IMR-90 (cell line): ENCODE results near the gene FOXQ1. TPM values are rescaled to one million over a fixed set of nuclear protein-coding genes. Genes with fewer than 3 reads are reported as not detected.

Experiments
- ATAC-seq: fragments of 200-7000 bp; cut with Tn5 transposase; 2 replicates; pipeline ENCODE4 v1.9.1; 2020; ENCODE audit warnings: low read depth, mild to moderate bottlenecking, moderate library complexity
- BruUV-seq: library from RNA; stranded (reverse); fragments of 400-500 nt; replicated peaks from 2 replicates; lab custom pipeline; 2021; lab: Mats Ljungman, UMichigan
- CTCF ChIA-PET: fragments of 300-600 bp; formaldehyde crosslinking; extraction: SDS; loops from one replicate; lab custom pipeline; 2021; ENCODE audit warnings: antibody characterized with exemption; lab: Yijun Ruan, JAX
- POLR2A ChIA-PET: fragments of 300-600 bp; sonication (Branson Sonifier 250); formaldehyde crosslinking; loops from one replicate; lab custom pipeline; 2022; ENCODE audit warnings: antibody characterized with exemption; ENCODE audit not compliant: unreplicated experiment; lab: Charles Lee
- DNase-seq: peaks from one replicate; pipeline ENCODE4 v3.0.0; 2013
- H2AFZ ChIP-seq: replicated peaks from 2 replicates; pipeline ENCODE3; 2013; ENCODE audit warnings: low read length, mild to moderate bottlenecking; ENCODE audit not compliant: poor library complexity
- H2AK5ac ChIP-seq: 2 replicates; pipeline ENCODE4 v1.6.1; 2013; ENCODE audit warnings: low read depth, low read length, inconsistent platforms
- H2AK9ac ChIP-seq: replicated peaks from 2 replicates; pipeline ENCODE3; 2013; ENCODE audit warnings: mild to moderate bottlenecking, low read depth, low read length, moderate library complexity; ENCODE audit not compliant: poor library complexity
- H2BK120ac ChIP-seq: 2 replicates; pipeline ENCODE4 v1.6.1; 2013; ENCODE audit warnings: low read depth, low read length, inconsistent platforms
- H2BK15ac ChIP-seq: 3 replicates; pipeline ENCODE4 v1.6.1; 2013; ENCODE audit warnings: low read depth, low read length, inconsistent platforms
- H2BK20ac ChIP-seq: 2 replicates; pipeline ENCODE4 v1.6.1; 2013; ENCODE audit warnings: low read depth, mild to moderate bottlenecking, inconsistent platforms, low read length, moderate library complexity
- H2BK5ac ChIP-seq: 2 replicates; pipeline ENCODE4 v1.6.1; 2013; ENCODE audit warnings: mild to moderate bottlenecking, low read depth, low read length, inconsistent platforms; ENCODE audit not compliant: poor library complexity, severe bottlenecking
- H3K14ac ChIP-seq: replicated peaks from 2 replicates; pipeline ENCODE4 v1.6.1; 2013; ENCODE audit warnings: low read depth, low read length, inconsistent platforms
- H3K18ac ChIP-seq: 2 replicates; pipeline ENCODE4 v1.6.1; 2013; ENCODE audit warnings: low read depth, low read length, control low read depth
- H3K23ac ChIP-seq: 2 replicates; pipeline ENCODE4 v1.6.1; 2013; ENCODE audit warnings: low read depth, low read length, inconsistent platforms
- H3K27ac ChIP-seq: 2 replicates; pipeline ENCODE4 v1.5.1; 2013; ENCODE audit warnings: mild to moderate bottlenecking, control low read depth, low read length; ENCODE audit not compliant: insufficient read depth
- H3K27me3 ChIP-seq: 2 replicates; pipeline ENCODE4 v1.6.1; 2013; ENCODE audit warnings: low read length; ENCODE audit not compliant: control insufficient read depth, insufficient read depth
- H3K36me3 ChIP-seq: 2 replicates; pipeline ENCODE4 v1.6.1; 2013; ENCODE audit warnings: low read length, mixed read lengths; ENCODE audit not compliant: control insufficient read depth, insufficient read depth
- H3K4ac ChIP-seq: 2 replicates; pipeline ENCODE4 v1.6.1; 2013; ENCODE audit warnings: low read depth, low read length, inconsistent platforms
- H3K4me1 ChIP-seq: 2 replicates; pipeline ENCODE4 v1.6.1; 2013; ENCODE audit warnings: low read length, mixed read lengths; ENCODE audit not compliant: control insufficient read depth, insufficient read depth
- H3K4me2 ChIP-seq: 2 replicates; pipeline ENCODE4 v1.6.1; 2013; ENCODE audit warnings: low read depth, mild to moderate bottlenecking, control low read depth, low read length, moderate library complexity
- H3K4me3 ChIP-seq: 2 replicates; pipeline ENCODE4 v1.5.1; 2013; ENCODE audit warnings: low read depth, mild to moderate bottlenecking, control low read depth, low read length, moderate library complexity; ENCODE audit not compliant: insufficient read depth
- H3K56ac ChIP-seq: 2 replicates; pipeline ENCODE4 v1.6.1; 2013; ENCODE audit warnings: low read length, inconsistent platforms; ENCODE audit not compliant: insufficient read depth; ENCODE audit errors: extremely low read depth
- H3K79me1 ChIP-seq, 2 experiments: 2 replicates each; pipeline ENCODE4 v1.6.1; 2013; ENCODE audit warnings: low read length in 2 of 2, inconsistent platforms in 1 of 2, low read depth in 1 of 2
- H3K9ac ChIP-seq: 2 replicates; pipeline ENCODE4 v1.6.1; 2013; ENCODE audit warnings: low read depth, low read length, control low read depth
- H3K9me1 ChIP-seq: 2 replicates; pipeline ENCODE4 v1.6.1; 2013; ENCODE audit warnings: low read length, inconsistent platforms; ENCODE audit not compliant: insufficient read depth
- H3K9me3 ChIP-seq: 2 replicates; pipeline ENCODE4 v1.6.1; 2013; ENCODE audit warnings: low read length; ENCODE audit not compliant: control insufficient read depth, insufficient read depth
- H4K20me1 ChIP-seq: 2 replicates; pipeline ENCODE4 v1.6.1; 2013; ENCODE audit warnings: low read length, inconsistent platforms; ENCODE audit not compliant: insufficient read depth
- H4K5ac ChIP-seq: 2 replicates; pipeline ENCODE4 v1.6.1; 2013; ENCODE audit warnings: mild to moderate bottlenecking, low read depth, low read length, control low read depth
- H4K8ac ChIP-seq, 2 experiments: 2 replicates each; pipeline ENCODE4 v1.6.1; 2013; ENCODE audit warnings: low read depth in 2 of 2, low read length in 2 of 2, control low read depth in 1 of 2, inconsistent platforms in 1 of 2
- H4K91ac ChIP-seq: 2 replicates; pipeline ENCODE4 v1.6.1; 2013; ENCODE audit warnings: low read depth, low read length, inconsistent platforms; ENCODE audit not compliant: insufficient read depth
- CHD1 ChIP-seq: IDR thresholded peaks from 2 replicates; pipeline ENCODE4 v1.6.1; 2012; ENCODE audit warnings: low read depth, low read length, improper control_type of control experiment
- CTCF ChIP-seq: conservative IDR thresholded peaks from 2 replicates; pipeline ENCODE4 v1.5.1; 2012; ENCODE audit warnings: mild to moderate bottlenecking, low read depth, low read length, improper control_type of control experiment
- ELK1 ChIP-seq: fragments of 150-350 bp; IDR thresholded peaks from 2 replicates; pipeline ENCODE4 v1.6.1; 2016; ENCODE audit warnings: low read depth, mild to moderate bottlenecking, low read length, moderate library complexity, borderline replicate concordance
- FOS ChIP-seq: fragments of 150-350 bp; IDR thresholded peaks from 2 replicates; pipeline ENCODE4 v1.6.1; 2016; ENCODE audit warnings: low read depth, low read length
- MAFK ChIP-seq: IDR thresholded peaks from 2 replicates; pipeline ENCODE4 v1.6.1; 2012; ENCODE audit warnings: low read depth, low read length, improper control_type of control experiment
- MXI1 ChIP-seq: IDR thresholded peaks from 2 replicates; pipeline ENCODE4 v1.6.1; 2012; ENCODE audit warnings: low read depth, mild to moderate bottlenecking, low read length, moderate library complexity, borderline replicate concordance
- NFE2L2 ChIP-seq: fragments of 150-350 bp; IDR thresholded peaks from 2 replicates; pipeline ENCODE4 v1.6.1; 2016; ENCODE audit warnings: low read depth, mild to moderate bottlenecking, low read length
- POLR2A ChIP-seq: IDR thresholded peaks from 2 replicates; pipeline ENCODE4 v1.6.1; 2012; ENCODE audit warnings: mild to moderate bottlenecking, low read depth, low read length
- RAD21 ChIP-seq: IDR thresholded peaks from 2 replicates; pipeline ENCODE4 v1.6.1; 2012; ENCODE audit warnings: low read length, improper control_type of control experiment
- RCOR1 ChIP-seq: IDR thresholded peaks from 2 replicates; pipeline ENCODE4 v1.6.1; 2012; ENCODE audit warnings: mild to moderate bottlenecking, low read length, improper control_type of control experiment; ENCODE audit not compliant: insufficient replicate concordance
- RFX5 ChIP-seq: IDR thresholded peaks from 2 replicates; pipeline ENCODE4 v1.8.0; 2012; ENCODE audit warnings: low read depth, mild to moderate bottlenecking, low read length, moderate library complexity
- SMC3 ChIP-seq: fragments of 150-350 bp; IDR thresholded peaks from 2 replicates; pipeline ENCODE4 v1.6.1; 2016; ENCODE audit warnings: low read depth, mild to moderate bottlenecking, antibody characterized with exemption, low read length, moderate library complexity
- USF2 ChIP-seq: fragments of 150-350 bp; IDR thresholded peaks from 2 replicates; pipeline ENCODE4 v1.6.1; 2017; ENCODE audit warnings: mild to moderate bottlenecking, antibody characterized with exemption, low read length, low read depth
- WGBS, 2 experiments: methylation state at CpG; one replicate each; pipeline versions ENCODE4 v1.1.5 to v1.1.7; 2013; ENCODE audit warnings: missing lambda C conversion rate in 2 of 2; ENCODE audit not compliant: insufficient read length in 1 of 2; ENCODE audit errors: extremely low coverage in 2 of 2; 5-methylcytosine and 5-hydroxymethylcytosine counted together
- dilution Hi-C: fragments of 300-500 bp; cut with HindIII; formaldehyde crosslinking; loops from one replicate; pipeline ENCODE4 v1.14.3; 2018; ENCODE audit warnings: low sequenced_read_pairs; ENCODE audit not compliant: unreplicated experiment
- in situ Hi-C: fragments of 300-500 bp; cut with MboI; formaldehyde crosslinking; loops from 3 replicates; pipeline ENCODE4 v1.14.3; 2019; ENCODE audit warnings: low sequenced_read_pairs, inconsistent platforms, mixed read lengths
- intact Hi-C: fragments of 100-400 bp; cut with micrococcal nuclease; formaldehyde crosslinking; loops from 2 replicates; pipeline ENCODE4 v1.10.0; 2022
- polyA plus RNA-seq, 3 experiments: library from polyadenylated mRNA; depleted of rRNA; stranded (reverse); fragments of >200 nt; gene quantifications; 2 replicates each; pipeline ENCODE4 v1.2.3, GENCODE V29; 2012; ENCODE audit warnings: low replicate concordance in 1 of 3
- total RNA-seq: library from RNA; depleted of rRNA; stranded (reverse); fragments of >200 nt; gene quantifications from 2 replicates; pipeline ENCODE4 v1.2.3, GENCODE V29; 2012

The FOXQ1 gene
- total and polyA plus RNA-seq, 2 of the 4 experiments (the other 2 are of a cell fraction): not detected

GRCh38 chr6:1346558-1347091 lies 34.7 kb downstream of the FOXQ1 start:
- Histone ChIP-seq H3K56ac (no peak overlapping the region), H3K4ac (no peak overlapping the region), H2BK20ac (no peak overlapping the region), H2BK15ac (no peak overlapping the region), H2BK120ac (no peak overlapping the region), H4K91ac (no peak overlapping the region), H2AFZ (no peak overlapping the region), H3K9me3 (peaks cover 3% of the 10 kb centered on the region; the same call in 1 of the 2 replicates), H4K20me1 (no peaks in the 10 kb centered on the region), H3K36me3 (no peaks in the 10 kb centered on the region), H3K4me3 (no peak overlapping the region), H2AK9ac (peak overlapping the region; percentile 60), H3K4me1 (peaks cover 7% of the 10 kb centered on the region), H3K9ac (no peak overlapping the region), H3K27ac (no peak overlapping the region), H2BK5ac (no peak overlapping the region), H3K9me1 (0 out of 2 replicates have a peak, but pooled peaks cover 4% of the 10 kb centered on the region), H3K4me2 (peak overlapping the region; percentile 5; the same call in 1 of the 2 replicates), H3K23ac (no peak overlapping the region), H3K79me1 (no peaks in the 10 kb centered on the region), H3K14ac (no peak overlapping the region), H3K27me3 (no peaks in the 10 kb centered on the region), H4K8ac (no peak overlapping the region), H3K18ac (no peak overlapping the region), H2AK5ac (no peak overlapping the region), H4K5ac (no peak overlapping the region)
- no TSS peak for BruUV-seq
- dilution Hi-C loops: no loop called here
- TF ChIP-seq POLR2A: no peak
- TF ChIP-seq RAD21: no peak
- no peak for TF ChIP-seq RCOR1
- TF ChIP-seq ELK1: no peak
- no peak for TF ChIP-seq USF2
- no peak for TF ChIP-seq RFX5
- TF ChIP-seq SMC3: no peak
- no peak for TF ChIP-seq CTCF
- TF ChIP-seq CHD1: no peak
- no peak for TF ChIP-seq MXI1
- no peak for TF ChIP-seq NFE2L2
- TF ChIP-seq MAFK: no peak
- TF ChIP-seq FOS: no peak
- ATAC-seq (peak; percentile 75), DNase-seq (no peak)
- intact Hi-C loops: no loop called here
- ChIA-PET POLR2A (interaction anchor here (0.6 kb wide), 1 partner anchor 1865 kb away, joined by 3 read pairs; no protein-coding TSS in a partner anchor), CTCF (no interaction called here)
- 13% methylated on average over 1 of the region's 5 CpGs; no CpG with 5 or more reads in 1 of the 2 experiments for WGBS, 2 experiments
- in situ Hi-C loops: no loop called here
